K562 (cell line): ENCODE results near the gene FRMPD4. TPM values are rescaled to one million over a fixed set of nuclear protein-coding genes. Genes with fewer than 3 reads are reported as not detected.

ENCODE experiments used
- ATAC-seq: fragments of 200-7000 bp; cut with Tn5 transposase; 3 replicates; pipeline ENCODE4 v1.9.1; 2020; ENCODE audit warnings: moderate library complexity
- BruUV-seq: library from RNA; stranded (reverse); fragments of 400-500 nt; replicated peaks from 2 replicates; lab custom pipeline; 2021; lab: Mats Ljungman, UMichigan
- CTCF ChIA-PET: fragments of 300-600 bp; formaldehyde crosslinking; extraction: SDS; loops from one replicate; lab custom pipeline; 2021; ENCODE audit warnings: low intra/inter-chr PET ratio; lab: Yijun Ruan, JAX
- POLR2A ChIA-PET: fragments of 300-600, 350-650 bp; sonication (Branson Sonifier 250); formaldehyde crosslinking; extraction: SDS; loops from one replicate; lab custom pipeline; 2021; ENCODE audit warnings: antibody characterized with exemption, inconsistent platforms; lab: Yijun Ruan, JAX
- DNase-seq, 4 experiments: peaks; one replicate each; pipeline versions ENCODE4 v3.0.0 to v3.0.0-alpha.2; 2011 to 2018; ENCODE audit warnings: low spot score in 3 of 4, mixed read lengths in 3 of 4; ENCODE audit errors: extremely low read depth in 1 of 4
- FAIRE-seq: peaks from 2 replicates; lab custom pipeline; 2011; peaks lifted over from hg19 to GRCh38; lab: Jason Lieb, UNC
- H2AFZ ChIP-seq: 2 replicates; pipeline ENCODE4 v1.6.0; 2011; ENCODE audit warnings: low read depth, low read length, control low read depth, inconsistent platforms
- H3K27ac ChIP-seq: fragments of 200-600 bp; 3 replicates; pipeline ENCODE4 v1.8.0; 2011; ENCODE audit warnings: low read depth, mild to moderate bottlenecking, control low read depth, inconsistent platforms, low read length, moderate library complexity, mixed read lengths; ENCODE audit errors: extremely low read depth
- H3K27me3 ChIP-seq, 2 experiments: fragments of 300-600 bp in 1 of 2; 2 replicates in 1 of 2; 3 replicates in 1 of 2; pipeline versions ENCODE4 v1.6.0 to v1.8.0; 2011; ENCODE audit warnings: inconsistent platforms in 2 of 2, low read length in 2 of 2, mild to moderate bottlenecking in 1 of 2, mixed read lengths in 1 of 2, moderate library complexity in 1 of 2; ENCODE audit not compliant: control insufficient read depth in 2 of 2, insufficient read depth in 2 of 2
- H3K36me3 ChIP-seq: fragments of 300-600 bp; 3 replicates; pipeline ENCODE4 v1.8.0; 2011; ENCODE audit warnings: mild to moderate bottlenecking, low read length, inconsistent platforms; ENCODE audit not compliant: control insufficient read depth, insufficient read depth
- H3K4me1 ChIP-seq, 2 experiments: fragments of 200-600 bp in 1 of 2; replicated peaks in 1 of 2; 2 replicates in 1 of 2; 3 replicates in 1 of 2; pipeline versions ENCODE4 v1.5.1 to v1.8.0; 2011; ENCODE audit warnings: inconsistent platforms in 2 of 2, low read length in 2 of 2, mild to moderate bottlenecking in 1 of 2, mixed read lengths in 1 of 2, moderate library complexity in 1 of 2; ENCODE audit not compliant: control insufficient read depth in 2 of 2, insufficient read depth in 2 of 2
- H3K4me2 ChIP-seq: 2 replicates; pipeline ENCODE4 v1.6.1; 2011; ENCODE audit warnings: low read length, control low read depth, inconsistent platforms, mixed read lengths; ENCODE audit not compliant: insufficient read depth
- H3K4me3 ChIP-seq: fragments of 200-600 bp; sonication (generic), shearing (Covaris generic); 2 replicates; pipeline ENCODE4 v1.5.1; 2016; ENCODE audit warnings: control low read depth, inconsistent platforms
- H3K79me2 ChIP-seq: fragments of 200-600 bp; 3 replicates; pipeline ENCODE4 v1.8.0; 2011; ENCODE audit warnings: low read length, inconsistent platforms; ENCODE audit not compliant: control insufficient read depth, insufficient read depth
- H3K9ac ChIP-seq, 2 experiments: 2 replicates each; pipeline versions ENCODE4 v1.6.0 to v1.6.1; 2011; ENCODE audit warnings: low read depth in 2 of 2, low read length in 2 of 2, control low read depth in 1 of 2, inconsistent platforms in 1 of 2, mild to moderate bottlenecking in 1 of 2, mixed read lengths in 1 of 2; ENCODE audit not compliant: insufficient read depth in 1 of 2
- H3K9me1 ChIP-seq: one replicate; pipeline ENCODE4 v1.6.0; 2011; ENCODE audit warnings: inconsistent platforms, mild to moderate bottlenecking, low read length, moderate library complexity; ENCODE audit not compliant: control insufficient read depth, insufficient read depth
- H3K9me3 ChIP-seq: replicated peaks from 2 replicates; pipeline ENCODE4 v1.5.1; 2011; ENCODE audit warnings: low read depth, low read length, inconsistent platforms; ENCODE audit not compliant: control insufficient read depth, insufficient read depth
- H4K20me1 ChIP-seq: replicated peaks from 2 replicates; pipeline ENCODE4 v1.6.1; 2011; ENCODE audit warnings: low read length, inconsistent platforms, mixed read lengths; ENCODE audit not compliant: control insufficient read depth, insufficient read depth
- ARHGAP35 ChIP-seq: fragments of 450-650 bp; IDR thresholded peaks from 2 replicates; pipeline ENCODE4 v1.6.1; 2018; ENCODE audit not compliant: partially characterized antibody
- C11orf30 ChIP-seq: fragments of 450-650 bp; IDR thresholded peaks from 2 replicates; pipeline ENCODE4 v1.6.1; 2016; ENCODE audit warnings: low read depth, mild to moderate bottlenecking
- CAMTA2 ChIP-seq: fragments of 250-450 bp; sonication (Bioruptor Pico); conservative IDR thresholded peaks from 2 replicates; pipeline ENCODE4 v1.5.1; 2022
- CHCHD3 ChIP-seq: fragments of 250-450 bp; sonication (Bioruptor Pico); IDR thresholded peaks from 2 replicates; pipeline ENCODE4 v2.1.2; 2022; ENCODE audit warnings: mild to moderate bottlenecking
- GTF2B ChIP-seq: IDR thresholded peaks from 2 replicates; pipeline ENCODE4 v1.6.1; 2011; ENCODE audit not compliant: insufficient read length; ENCODE audit errors: extremely low read depth
- HIVEP1 ChIP-seq: fragments of 250-450 bp; sonication (Bioruptor Pico); IDR thresholded peaks from 2 replicates; pipeline ENCODE4 v1.4.0; 2020; ENCODE audit warnings: mild to moderate bottlenecking
- HNRNPH1 ChIP-seq: fragments of 200-400 bp; formaldehyde crosslinking; optimal IDR thresholded peaks from 2 replicates; pipeline ENCODE3; 2017; ENCODE audit warnings: low read depth, mild to moderate bottlenecking, low read length, moderate library complexity
- MAFF ChIP-seq: IDR thresholded peaks from 2 replicates; pipeline ENCODE4 v1.6.1; 2012; ENCODE audit warnings: low read length, improper control_type of control experiment
- MAFG ChIP-seq: fragments of 450-650 bp; conservative IDR thresholded peaks from 2 replicates; pipeline ENCODE4 v1.6.1; 2016; ENCODE audit warnings: missing genetic modification characterization, missing compliant biosample characterization
- SFPQ ChIP-seq: fragments of 200-400 bp; formaldehyde crosslinking; IDR thresholded peaks from 2 replicates; pipeline ENCODE4 v1.6.1; 2017; ENCODE audit warnings: mild to moderate bottlenecking, low read depth, low read length, moderate library complexity
- SRSF7 ChIP-seq: fragments of 200-400 bp; formaldehyde crosslinking; optimal IDR thresholded peaks from 2 replicates; pipeline ENCODE3; 2017; ENCODE audit warnings: mild to moderate bottlenecking, low read depth, low read length
- TAF1 ChIP-seq: IDR thresholded peaks from 2 replicates; pipeline ENCODE4 v1.6.1; 2011; ENCODE audit warnings: mild to moderate bottlenecking, low read length, moderate library complexity; ENCODE audit not compliant: insufficient read depth, control insufficient read depth, severe bottlenecking; ENCODE audit errors: extremely low read depth
- TCF15 ChIP-seq: fragments of 250-450 bp; sonication (Bioruptor Pico); IDR thresholded peaks from 2 replicates; pipeline ENCODE4 v1.8.0; 2022; ENCODE audit warnings: moderate library complexity, mild to moderate bottlenecking, inconsistent platforms
- TRIM24 ChIP-seq, 2 experiments: fragments of 450-650 bp; IDR thresholded peaks; 2 replicates each; pipeline ENCODE4 v1.6.1; 2016
- ZEB2 ChIP-seq: fragments of 450-650 bp; IDR thresholded peaks from 2 replicates; pipeline ENCODE4 v1.6.1; 2016
- ZNF12 ChIP-seq: sonication (generic); formaldehyde crosslinking; IDR thresholded peaks from 2 replicates; pipeline ENCODE4 v1.4.0; 2020; ENCODE audit warnings: mild to moderate bottlenecking, missing genetic modification reagents
- ZNF316 ChIP-seq: fragments of 450-650 bp; IDR thresholded peaks from 2 replicates; pipeline ENCODE4 v1.6.1; 2016
- ZNF586 ChIP-seq: fragments of 450-650 bp; formaldehyde crosslinking; conservative IDR thresholded peaks from 2 replicates; pipeline ENCODE4 v1.4.0; 2020; ENCODE audit warnings: mild to moderate bottlenecking, moderate library complexity
- WGBS: fragments of 100-300 bp; shearing (Covaris generic); methylation state at CpG from one replicate; pipeline ENCODE4 v1.1.6; 2016; ENCODE audit warnings: low coverage, mixed read lengths; ENCODE audit not compliant: insufficient coverage; ENCODE audit errors: missing lambda C conversion rate; 5-methylcytosine and 5-hydroxymethylcytosine counted together
- in situ Hi-C: fragments of 300-500 bp; cut with MboI; formaldehyde crosslinking; loops from 4 replicates; pipeline ENCODE4 v1.15.0; 2018; ENCODE audit warnings: inconsistent platforms, mixed read lengths
- intact Hi-C: fragments of 100-400 bp; cut with micrococcal nuclease; formaldehyde crosslinking; loops from 2 replicates; pipeline ENCODE4 v1.14.2; 2022
- polyA plus RNA-seq, 8 experiments: library from polyadenylated mRNA; depleted of rRNA in 4 of 8; stranded (reverse) in 5 of 8; unstranded in 3 of 8; fragments of >200 nt; fragmentation: Nextera tagmentation in 2 of 8; fragmentation: Illumina TruSeq in 1 of 8; extraction: Ambion mirVana in 2 of 8; extraction: Trizol in 1 of 8; gene quantifications; 2 replicates each; pipeline versions ENCODE4 v1.2.1 to v1.2.3, GENCODE V29; 2011 to 2014; ENCODE audit warnings: inconsistent platforms in 1 of 8, missing spikeins in 1 of 8
- total RNA-seq, 7 experiments: library from RNA; depleted of rRNA in 6 of 7; stranded (reverse); fragments of >200 nt in 6 of 7; fragmentation: Illumina TruSeq in 2 of 7; extraction: Trizol in 2 of 7; gene quantifications; 2 replicates each; pipeline versions ENCODE4 v1.2.1 to v1.2.3, GENCODE V29; 2011 to 2021; ENCODE audit warnings: low replicate concordance in 1 of 7
- TF ChIP-seq, protein P1 (sequence below): sonication (generic); formaldehyde crosslinking; IDR thresholded peaks from 2 replicates; pipeline ENCODE4 v1.8.1; 2023; ENCODE audit warnings: mild to moderate bottlenecking, missing genetic modification reagents
- TF ChIP-seq, protein P2 (sequence below): fragments of 250-450 bp; sonication (Bioruptor Pico); IDR thresholded peaks from 2 replicates; pipeline ENCODE4 v1.8.0; 2022; ENCODE audit warnings: inconsistent platforms, mild to moderate bottlenecking, moderate library complexity, borderline replicate concordance

Gene FRMPD4
- total and polyA plus RNA-seq, 9 of the 15 experiments (the other 6 are each of a cell fraction or from before 2014, with no cell fraction given) = not detected

GRCh38 chrX:12460929-12461328 is 322.7 kb downstream of the FRMPD4 start:
- no peaks in the 10 kb centered on the region for H3K36me3 ChIP-seq
- FAIRE-seq (no peak), ATAC-seq (no peak), DNase-seq (no peak)
- intact Hi-C loops (no loop called here), in situ Hi-C loops (no loop called here)
- no peak overlapping the region for H3K4me2 ChIP-seq
- WGBS = 6% methylated on average over 2 of the region's 2 CpGs
- no peak overlapping the region for H3K27ac ChIP-seq
- H3K9me1 ChIP-seq = no peaks in the 10 kb centered on the region
- H3K79me2 ChIP-seq = no peaks in the 10 kb centered on the region
- no peak overlapping the region for H3K9ac ChIP-seq
- POLR2A ChIA-PET = no interaction called here
- no peaks in the 10 kb centered on the region for H3K27me3 ChIP-seq
- no peaks in the 10 kb centered on the region for H3K4me1 ChIP-seq
- CTCF ChIA-PET = no interaction called here
- no peaks in the 10 kb centered on the region for H4K20me1 ChIP-seq
- no peak overlapping the region for H2AFZ ChIP-seq
- H3K4me3 ChIP-seq = no peak overlapping the region
- BruUV-seq = no TSS peak
- no peaks in the 10 kb centered on the region for H3K9me3 ChIP-seq
- TF ChIP-seq C11orf30 (0 out of 2 replicates have a peak, but pooled peaks have one; percentile 23), MAFF (peak; percentile 22; the same call in 1 of the 2 replicates), CAMTA2 (CRISPR knock-in tag) (no peak), ZNF316 (peak; percentile 41; the same call in 1 of the 2 replicates), MAFG (tag) (0 out of 2 replicates have a peak, but pooled peaks have one; percentile 11), ZEB2 (no peak), ZNF12 (CRISPR knock-in tag) (no peak), SRSF7 (no peak), TCF15 (no peak), GTF2B (no peak), SFPQ (no peak), ZNF586 (CRISPR knock-in tag) (no peak), TAF1 (no peak), ARHGAP35 (no peak), TRIM24 (IDR thresholded peaks at IDR 0.05) (no peak), HIVEP1 (CRISPR knock-in tag) (no peak), CHCHD3 (CRISPR knock-in tag) (no peak), HNRNPH1 (no peak)
- TF ChIP-seq, protein P1, sequence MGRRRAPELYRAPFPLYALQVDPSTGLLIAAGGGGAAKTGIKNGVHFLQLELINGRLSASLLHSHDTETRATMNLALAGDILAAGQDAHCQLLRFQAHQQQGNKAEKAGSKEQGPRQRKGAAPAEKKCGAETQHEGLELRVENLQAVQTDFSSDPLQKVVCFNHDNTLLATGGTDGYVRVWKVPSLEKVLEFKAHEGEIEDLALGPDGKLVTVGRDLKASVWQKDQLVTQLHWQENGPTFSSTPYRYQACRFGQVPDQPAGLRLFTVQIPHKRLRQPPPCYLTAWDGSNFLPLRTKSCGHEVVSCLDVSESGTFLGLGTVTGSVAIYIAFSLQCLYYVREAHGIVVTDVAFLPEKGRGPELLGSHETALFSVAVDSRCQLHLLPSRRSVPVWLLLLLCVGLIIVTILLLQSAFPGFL (CRISPR knock-in tag) = no peak
- TF ChIP-seq, protein P2, sequence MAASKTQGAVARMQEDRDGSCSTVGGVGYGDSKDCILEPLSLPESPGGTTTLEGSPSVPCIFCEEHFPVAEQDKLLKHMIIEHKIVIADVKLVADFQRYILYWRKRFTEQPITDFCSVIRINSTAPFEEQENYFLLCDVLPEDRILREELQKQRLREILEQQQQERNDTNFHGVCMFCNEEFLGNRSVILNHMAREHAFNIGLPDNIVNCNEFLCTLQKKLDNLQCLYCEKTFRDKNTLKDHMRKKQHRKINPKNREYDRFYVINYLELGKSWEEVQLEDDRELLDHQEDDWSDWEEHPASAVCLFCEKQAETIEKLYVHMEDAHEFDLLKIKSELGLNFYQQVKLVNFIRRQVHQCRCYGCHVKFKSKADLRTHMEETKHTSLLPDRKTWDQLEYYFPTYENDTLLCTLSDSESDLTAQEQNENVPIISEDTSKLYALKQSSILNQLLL (CRISPR knock-in tag) = no peak
